Urinary bladder (tissue), 4 donors: ENCODE results near the gene HIC2. TPM values are rescaled to one million over a fixed set of nuclear protein-coding genes. Genes with fewer than 3 reads are reported as not detected.
"Not testable (repeated sequence)": the region's sequence is repeated elsewhere in the genome, so short reads cannot be mapped to it uniquely, and the experiment has no call there.

Experiments
- DNase-seq: peaks from one replicate; pipeline ENCODE4 v3.0.0-alpha.2; 2015; ENCODE audit errors: extremely low spot score
- H3K27ac ChIP-seq: one replicate; pipeline ENCODE4 v1.5.1; 2013; ENCODE audit warnings: low read depth, mild to moderate bottlenecking, moderate library complexity
- H3K36me3 ChIP-seq: one replicate; pipeline ENCODE4 v1.6.1; 2013; ENCODE audit warnings: mild to moderate bottlenecking, moderate library complexity; ENCODE audit not compliant: insufficient read depth
- H3K4me1 ChIP-seq: one replicate; pipeline ENCODE4 v1.6.1; 2013; ENCODE audit warnings: mild to moderate bottlenecking, moderate library complexity; ENCODE audit not compliant: insufficient read depth
- H3K4me3 ChIP-seq: one replicate; pipeline ENCODE4 v1.5.1; 2013; ENCODE audit warnings: low read depth, low read length
- WGBS: extraction: QIAGEN DNeasy Blood & Tissue Kit; methylation state at CpG from one replicate; pipeline ENCODE4 v1.1.7; 2013; 5-methylcytosine and 5-hydroxymethylcytosine counted together
- polyA plus RNA-seq: library from polyadenylated mRNA; stranded (reverse); fragments of 200-250 nt; gene quantifications from one replicate; pipeline ENCODE4 v1.2.3, GENCODE V29; 2013
- total RNA-seq: library from RNA; depleted of rRNA; stranded (reverse); fragments of >200 nt; gene quantifications from one replicate; pipeline ENCODE4 v1.2.3, GENCODE V29; 2014
- donor health status: healthy with polysubstance abuse.
- donor health status: healthy.

Gene HIC2, protein sequence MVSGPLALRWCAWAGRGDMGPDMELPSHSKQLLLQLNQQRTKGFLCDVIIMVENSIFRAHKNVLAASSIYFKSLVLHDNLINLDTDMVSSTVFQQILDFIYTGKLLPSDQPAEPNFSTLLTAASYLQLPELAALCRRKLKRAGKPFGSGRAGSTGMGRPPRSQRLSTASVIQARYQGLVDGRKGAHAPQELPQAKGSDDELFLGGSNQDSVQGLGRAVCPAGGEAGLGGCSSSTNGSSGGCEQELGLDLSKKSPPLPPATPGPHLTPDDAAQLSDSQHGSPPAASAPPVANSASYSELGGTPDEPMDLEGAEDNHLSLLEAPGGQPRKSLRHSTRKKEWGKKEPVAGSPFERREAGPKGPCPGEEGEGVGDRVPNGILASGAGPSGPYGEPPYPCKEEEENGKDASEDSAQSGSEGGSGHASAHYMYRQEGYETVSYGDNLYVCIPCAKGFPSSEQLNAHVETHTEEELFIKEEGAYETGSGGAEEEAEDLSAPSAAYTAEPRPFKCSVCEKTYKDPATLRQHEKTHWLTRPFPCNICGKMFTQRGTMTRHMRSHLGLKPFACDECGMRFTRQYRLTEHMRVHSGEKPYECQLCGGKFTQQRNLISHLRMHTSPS
- 5.0 TPM for total RNA-seq
- 2.0 TPM for polyA plus RNA-seq

DNA sequence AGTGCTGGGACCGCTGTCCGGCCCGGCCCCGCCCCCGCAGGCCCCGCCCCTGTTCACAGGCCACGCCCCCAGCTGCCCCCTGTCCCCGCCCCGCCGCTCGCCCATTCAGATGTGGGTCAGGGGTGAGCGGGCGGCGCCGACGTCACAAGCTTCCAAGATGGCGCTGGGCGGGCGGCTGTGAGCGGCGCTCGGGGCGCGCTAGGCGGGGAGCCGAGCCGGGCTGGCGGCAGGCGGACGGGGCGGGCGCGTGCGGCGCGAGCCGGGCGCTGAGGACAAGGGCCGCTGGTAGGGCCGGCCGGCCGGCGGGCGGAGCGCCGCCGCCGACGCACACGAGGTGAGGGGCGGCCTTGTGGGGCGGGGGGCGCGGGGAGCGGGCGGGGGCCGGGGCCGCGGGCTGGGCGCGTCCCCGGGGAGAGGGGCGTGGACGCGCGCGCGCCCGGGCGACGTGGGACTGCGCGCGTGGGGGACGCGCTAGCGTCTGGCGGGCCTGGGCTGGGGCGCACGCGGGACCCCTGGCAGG lies at the start of gene HIC2:
TSS of gene HIC2 (plus strand) at position 145 of the 520 bp plus-strand sequence. CDS start 25,461 bp downstream, outside the sequence.
- not testable (repeated sequence) for H3K36me3 ChIP-seq, H3K27ac ChIP-seq, H3K4me1 ChIP-seq, DNase-seq
- WGBS: 2% methylated on average over 34 of the region's 81 CpGs
- peak within 1 kb of the TSS; percentile 46 for H3K4me3 ChIP-seq

DNA sequence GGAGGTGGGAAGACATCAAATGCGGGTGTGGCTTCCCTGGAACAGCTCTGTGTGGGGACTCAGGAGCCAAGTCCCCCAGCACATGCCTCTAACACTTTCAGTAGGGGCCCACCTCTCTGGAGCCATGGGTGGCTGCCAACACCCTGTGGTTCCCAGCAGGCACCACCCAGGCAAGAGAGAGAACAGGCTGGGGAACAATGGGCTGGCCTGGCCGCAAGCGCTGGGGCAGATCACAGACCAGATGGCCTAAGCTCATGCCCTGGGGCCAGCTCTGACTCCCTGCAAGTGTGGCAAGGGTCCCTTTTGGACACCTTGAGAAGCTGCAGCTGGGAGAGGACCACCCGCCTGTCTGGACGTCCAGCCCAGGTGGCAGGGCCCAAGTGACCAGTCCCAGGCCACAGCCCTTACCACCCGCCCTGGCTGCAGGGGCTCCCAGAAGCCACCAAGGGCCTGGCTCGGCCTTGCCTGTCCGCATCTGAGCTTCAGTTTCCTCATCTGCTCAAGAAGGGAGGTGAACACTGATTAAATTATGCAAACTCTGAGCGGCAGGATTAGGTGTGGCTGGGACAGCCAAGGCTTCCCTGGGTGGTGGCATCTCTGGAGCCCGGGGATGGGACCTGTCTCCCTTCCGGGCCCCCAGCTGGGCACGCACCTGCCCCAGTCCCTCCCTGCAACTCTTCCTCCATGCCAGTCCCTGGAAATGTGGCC lies 48.4 kb upstream of the HIC2 start:
- H3K36me3 ChIP-seq, H3K27ac ChIP-seq, H3K4me1 ChIP-seq, H3K4me3 ChIP-seq, DNase-seq: not testable (repeated sequence)
- 93% methylated on average over 3 of the region's 12 CpGs for WGBS

DNA sequence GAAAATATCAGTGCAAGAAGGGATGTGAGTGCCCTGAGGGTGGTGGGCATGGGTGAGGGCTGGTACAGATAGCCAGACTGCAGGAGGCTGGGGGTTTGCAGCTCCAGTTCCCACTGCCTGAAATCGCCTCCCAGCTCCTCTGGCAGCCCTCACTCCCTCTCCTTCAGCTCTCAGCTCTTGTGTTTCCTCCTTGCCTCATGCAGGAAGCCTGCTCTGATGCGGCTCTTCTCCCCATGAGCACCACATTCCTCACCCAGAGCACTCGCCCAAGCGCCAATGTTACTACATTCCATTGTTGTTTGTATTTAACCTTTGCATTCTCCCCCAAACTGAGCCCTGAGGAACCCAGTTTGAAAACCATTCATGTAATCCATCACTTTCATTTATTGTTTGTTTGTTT lies 41.3 kb upstream of the HIC2 start:
- DNase-seq, H3K4me1 ChIP-seq, H3K4me3 ChIP-seq, H3K27ac ChIP-seq, H3K36me3 ChIP-seq: not testable (repeated sequence)
- no CpG with 5 or more reads among the region's 4 CpGs for WGBS

DNA sequence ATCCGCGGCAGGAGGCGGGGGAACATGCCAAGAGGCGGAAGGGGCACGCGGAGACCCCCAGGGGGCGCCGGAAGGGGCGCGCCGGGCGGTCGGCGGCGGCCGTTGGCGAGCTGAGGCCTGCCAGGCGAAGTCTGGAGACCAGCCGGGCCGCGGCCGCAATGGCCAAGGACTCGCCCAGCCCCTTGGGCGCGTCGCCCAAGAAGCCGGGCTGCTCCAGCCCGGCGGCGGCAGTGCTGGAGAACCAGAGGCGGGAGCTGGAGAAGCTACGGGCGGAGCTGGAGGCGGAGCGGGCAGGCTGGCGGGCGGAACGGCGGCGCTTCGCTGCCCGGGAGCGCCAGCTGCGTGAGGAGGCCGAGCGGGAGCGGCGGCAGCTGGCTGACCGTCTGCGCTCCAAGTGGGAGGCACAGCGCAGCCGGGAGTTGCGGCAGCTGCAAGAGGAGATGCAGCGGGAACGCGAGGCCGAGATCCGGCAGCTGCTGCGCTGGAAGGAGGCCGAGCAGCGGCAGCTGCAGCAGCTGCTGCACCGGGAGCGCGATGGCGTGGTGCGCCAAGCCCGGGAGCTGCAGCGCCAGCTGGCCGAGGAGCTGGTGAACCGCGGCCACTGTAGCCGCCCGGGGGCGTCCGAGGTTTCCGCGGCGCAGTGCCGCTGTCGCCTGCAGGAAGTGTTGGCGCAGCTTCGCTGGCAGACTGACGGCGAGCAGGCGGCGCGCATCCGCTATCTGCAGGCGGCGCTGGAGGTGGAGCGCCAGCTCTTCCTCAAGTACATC lies 33.3 kb upstream of the HIC2 start, which contains the start of gene RIMBP3B:
TSS of gene RIMBP3B (plus strand) at position 51 of the 767 bp plus-strand sequence. CDS start at position 159, 108 bp downstream.
- not testable (repeated sequence) for H3K27ac ChIP-seq, DNase-seq, H3K36me3 ChIP-seq, H3K4me1 ChIP-seq, H3K4me3 ChIP-seq
- no CpG with 5 or more reads among the region's 91 CpGs for WGBS

DNA sequence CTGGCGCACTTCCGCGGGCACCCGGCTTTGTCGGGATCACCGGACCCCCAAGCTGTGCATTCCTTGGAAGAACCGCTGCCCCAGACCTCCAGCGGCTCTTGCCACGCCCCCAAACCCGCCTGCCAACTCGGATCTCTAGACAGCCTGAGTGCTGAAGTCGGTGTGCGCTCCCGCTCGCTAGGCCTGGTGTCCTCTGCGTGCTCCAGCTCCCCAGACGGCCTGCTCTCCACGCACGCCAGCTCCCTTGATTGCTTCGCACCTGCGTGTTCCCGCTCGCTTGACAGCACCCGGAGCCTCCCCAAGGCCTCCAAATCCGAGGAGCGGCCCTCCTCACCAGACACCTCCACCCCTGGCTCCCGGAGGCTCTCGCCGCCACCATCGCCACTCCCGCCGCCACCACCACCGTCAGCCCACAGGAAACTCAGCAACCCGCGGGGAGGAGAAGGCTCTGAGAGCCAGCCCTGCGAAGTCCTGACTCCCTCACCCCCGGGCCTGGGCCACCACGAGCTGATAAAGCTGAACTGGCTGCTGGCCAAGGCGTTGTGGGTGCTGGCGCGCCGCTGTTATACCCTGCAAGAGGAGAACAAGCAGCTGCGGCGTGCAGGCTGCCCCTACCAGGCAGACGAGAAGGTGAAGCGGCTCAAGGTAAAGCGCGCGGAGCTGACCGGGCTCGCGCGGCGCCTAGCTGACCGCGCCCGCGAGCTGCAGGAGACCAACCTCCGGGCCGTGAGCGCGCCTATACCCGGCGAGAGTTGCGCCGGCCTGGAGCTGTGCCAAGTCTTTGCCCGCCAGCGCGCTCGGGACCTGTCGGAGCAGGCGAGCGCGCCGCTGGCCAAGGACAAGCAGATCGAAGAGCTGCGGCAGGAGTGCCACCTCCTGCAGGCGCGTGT lies 32.5 kb upstream of the HIC2 start:
- no CpG with 5 or more reads among the region's 79 CpGs for WGBS
- not testable (repeated sequence) for DNase-seq, H3K27ac ChIP-seq

DNA sequence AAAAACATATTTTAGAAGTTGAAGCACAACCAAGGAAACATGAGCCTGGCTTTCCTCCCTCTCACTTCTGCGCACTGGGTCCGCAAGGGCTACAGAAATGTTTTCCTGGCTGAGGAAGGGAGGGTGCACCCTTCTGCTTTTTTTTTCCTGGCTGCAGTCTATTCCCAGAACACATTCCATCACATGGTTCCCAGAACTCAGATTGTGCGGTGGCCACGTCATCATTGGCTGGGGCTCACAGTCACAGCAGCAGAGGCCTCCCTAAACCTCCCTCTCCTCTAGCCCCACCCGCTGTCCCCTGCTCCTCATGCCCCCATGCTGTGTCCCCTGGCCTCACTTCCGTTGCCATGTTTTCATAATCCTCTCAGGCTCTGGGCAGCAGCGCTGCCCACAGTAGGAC lies 27.7 kb upstream of the HIC2 start:
- not testable (repeated sequence) for H3K4me1 ChIP-seq, H3K27ac ChIP-seq, H3K36me3 ChIP-seq, DNase-seq, H3K4me3 ChIP-seq
- WGBS: no CpG with 5 or more reads among the region's 7 CpGs

More for the DNA sequence above, 32.5 kb upstream of the HIC2 start:
- not testable (repeated sequence) for H3K4me3 ChIP-seq, H3K36me3 ChIP-seq, H3K4me1 ChIP-seq

DNA sequence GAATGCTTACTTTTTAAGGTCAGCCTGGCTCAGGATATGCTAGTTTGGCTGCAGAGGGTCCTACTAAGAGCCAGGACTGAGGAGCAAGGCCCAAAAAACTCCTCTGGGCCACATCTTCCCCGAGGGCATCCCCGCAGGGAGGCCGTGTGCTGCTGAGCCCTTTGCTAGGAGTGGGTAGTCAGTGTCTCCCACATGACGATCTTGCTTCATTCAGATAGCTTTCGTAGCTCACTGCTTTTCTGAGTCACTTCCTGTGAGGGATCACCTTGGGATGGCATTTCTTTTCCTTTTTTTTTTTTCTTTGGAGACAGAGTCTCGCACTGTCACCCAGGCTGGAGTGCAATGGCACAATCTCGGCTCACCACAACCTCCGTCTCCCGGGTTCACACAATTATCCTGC lies 27.2 kb upstream of the HIC2 start:
- no CpG with 5 or more reads among the region's 9 CpGs for WGBS
- not testable (repeated sequence) for DNase-seq, H3K27ac ChIP-seq, H3K4me3 ChIP-seq, H3K36me3 ChIP-seq, H3K4me1 ChIP-seq

DNA sequence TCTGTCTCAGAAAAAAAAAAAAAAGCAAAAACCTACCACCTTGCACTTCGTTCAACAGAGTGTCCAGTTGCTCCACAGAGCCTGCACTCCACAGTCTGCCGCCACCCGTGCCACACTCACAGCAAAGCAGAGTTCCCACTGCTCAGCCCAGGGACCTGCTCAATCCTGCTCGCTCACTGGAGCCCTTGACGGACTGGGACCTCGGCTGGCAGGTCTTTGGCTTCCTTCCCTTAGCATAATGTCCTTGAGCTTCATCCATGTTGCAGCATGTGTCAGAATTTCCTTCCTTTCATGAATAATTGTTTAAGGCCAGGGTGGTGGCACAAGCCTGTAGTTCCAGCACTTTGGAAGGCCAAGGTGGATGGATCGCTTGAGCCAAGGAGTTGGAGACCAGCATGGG lies 22.6 kb upstream of the HIC2 start:
- no CpG with 5 or more reads among the region's 7 CpGs for WGBS
- H3K4me3 ChIP-seq, H3K36me3 ChIP-seq, H3K27ac ChIP-seq, DNase-seq, H3K4me1 ChIP-seq: not testable (repeated sequence)

DNA sequence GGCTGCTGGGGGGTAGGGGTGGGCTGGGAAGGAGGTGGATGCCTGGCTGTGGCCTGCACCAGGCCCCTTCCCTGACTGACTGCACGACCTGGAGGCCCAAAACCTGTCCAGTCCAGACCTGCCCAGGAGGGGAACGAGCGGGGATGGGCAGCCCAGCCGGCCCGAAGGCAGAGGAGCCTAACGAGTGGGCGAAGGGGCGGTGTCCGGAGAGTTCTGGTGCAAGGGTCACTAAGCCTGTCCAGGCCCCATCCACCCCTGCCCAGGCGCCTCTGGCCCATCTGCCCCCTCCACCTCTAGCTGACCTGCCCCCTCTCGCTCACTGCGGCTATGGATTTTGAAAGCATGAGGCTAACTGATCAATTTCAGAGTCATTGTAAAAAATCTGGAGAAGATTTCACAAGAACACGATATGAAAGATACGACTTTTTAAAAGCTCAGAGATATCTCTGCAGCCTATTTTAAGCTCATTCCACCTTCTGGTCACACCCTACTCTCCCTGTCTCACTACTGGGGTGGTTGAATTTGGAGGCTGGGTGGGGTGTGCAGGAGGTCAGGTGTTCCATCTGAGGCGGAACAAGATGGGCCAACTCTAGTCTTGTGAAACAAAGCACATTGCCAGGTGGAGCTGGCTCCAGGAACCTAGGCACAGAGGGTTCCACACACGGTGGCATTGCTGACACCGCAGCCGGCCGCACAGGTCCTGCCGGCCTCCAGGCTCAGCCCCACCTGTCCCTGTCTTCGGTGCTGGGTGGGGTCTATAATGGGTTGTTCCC lies 15.8 kb upstream of the HIC2 start:
- H3K36me3 ChIP-seq, DNase-seq, H3K4me1 ChIP-seq, H3K4me3 ChIP-seq, H3K27ac ChIP-seq: not testable (repeated sequence)
- WGBS: no CpG with 5 or more reads among the region's 21 CpGs

DNA sequence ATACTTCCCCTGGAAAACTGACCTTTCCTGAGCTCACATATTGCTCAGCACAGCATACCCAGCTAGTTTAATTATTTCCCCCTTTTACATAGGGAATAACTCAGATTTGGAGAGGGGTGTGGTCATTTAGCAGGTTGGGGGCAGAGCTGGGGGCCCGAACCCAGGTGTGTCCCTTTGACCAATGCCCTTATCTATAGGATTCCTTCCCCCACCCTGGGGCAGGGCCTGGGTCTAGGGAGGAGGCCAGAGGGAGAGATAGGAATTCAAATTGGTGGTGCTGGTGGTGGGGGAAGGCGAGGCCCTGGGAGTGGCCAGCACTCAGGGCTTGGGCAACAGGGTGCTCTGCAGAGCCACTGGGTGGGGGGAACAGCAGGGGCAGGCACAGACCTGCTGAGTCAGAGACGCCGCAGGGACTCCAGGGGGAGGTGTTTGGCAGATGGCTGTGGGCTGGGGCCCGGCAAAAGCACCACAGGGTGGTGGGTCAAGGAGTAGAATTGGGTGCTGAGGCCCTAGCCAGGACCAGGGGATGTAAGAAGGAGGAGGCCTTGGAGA lies 14.3 kb upstream of the HIC2 start:
- H3K27ac ChIP-seq, DNase-seq, H3K4me1 ChIP-seq, H3K36me3 ChIP-seq, H3K4me3 ChIP-seq: not testable (repeated sequence)
- WGBS: 70% methylated on average over 1 of the region's 5 CpGs

DNA sequence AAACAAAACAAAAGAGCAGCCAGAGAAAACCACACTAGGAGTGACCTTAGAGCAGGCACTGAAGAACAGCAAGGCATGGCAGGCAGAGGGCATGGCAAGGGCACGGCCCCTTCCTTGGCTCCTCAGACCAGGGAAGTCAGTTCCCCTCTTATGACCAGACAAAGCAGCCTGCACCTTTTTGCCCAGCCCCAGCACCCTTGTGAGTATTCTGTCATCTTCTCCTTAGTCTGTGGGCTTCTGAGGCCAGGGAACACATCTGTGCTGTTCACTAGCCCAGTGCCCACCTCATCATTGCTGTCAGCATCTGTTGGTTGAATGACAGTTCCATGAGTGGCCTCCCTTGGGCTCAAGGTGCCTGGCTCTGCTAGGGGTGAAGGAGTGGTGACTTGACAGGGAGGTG lies 10.0 kb upstream of the HIC2 start:
- WGBS: no CpG with 5 or more reads among the region's 1 CpG
- not testable (repeated sequence) for H3K4me1 ChIP-seq, H3K4me3 ChIP-seq, H3K36me3 ChIP-seq, H3K27ac ChIP-seq, DNase-seq
